ENCODE results near the gene MCRIP1. TPM values are rescaled to one million over a fixed set of nuclear protein-coding genes. Genes with fewer than 3 reads are reported as not detected.

Gene MCRIP1
- total and polyA plus RNA-seq, 2 of the 13 experiments (the other 11 are each of a cell fraction or from before 2014, with no cell fraction given): 79.7 to 84.9 TPM

DNA sequence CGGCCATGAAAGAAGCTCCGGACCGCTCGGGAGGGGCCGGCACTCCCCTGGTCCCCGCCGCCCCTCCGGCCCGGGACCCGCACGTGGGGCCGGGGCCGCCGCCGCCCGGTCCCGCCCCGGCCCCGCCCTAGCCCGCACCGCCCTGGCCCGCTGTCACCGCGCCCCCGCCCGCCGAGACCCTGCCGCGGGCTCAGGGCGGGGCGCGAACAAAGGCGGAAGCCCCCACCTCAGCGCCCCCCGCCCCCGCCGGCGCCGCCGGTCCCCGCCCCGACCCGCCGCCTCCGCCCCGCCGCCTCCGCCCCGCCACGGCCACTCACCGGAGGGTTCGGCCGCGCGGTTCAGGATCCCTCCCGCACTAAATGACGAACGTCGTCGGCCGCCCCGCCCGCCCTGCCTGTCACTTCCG lies 37.9 kb upstream of the MCRIP1 start, which contains the start of gene ARHGDIA:
ARHGDIA (minus strand) TSS at position 357 of the 406 bp plus-strand sequence. CDS start 1,407 bp downstream, outside the sequence.
- peak within 1 kb of the TSS; percentile 100 for H3K9ac ChIP-seq (ENCODE audit: insufficient read depth, low read depth, low read length)
- peak within 1 kb of the TSS; percentile 98 for H3K27ac ChIP-seq (ENCODE audit: extremely low read length, insufficient read depth, low read length)
- peaks cover 34% of the 10 kb centered on the region; the same call in 1 of the 2 replicates for H4K20me1 ChIP-seq (ENCODE audit: insufficient read depth, low read length)
- FAIRE-seq (no peak), DNase-seq (ENCODE audit: low spot score) (no peak), ATAC-seq (peak; percentile 3; the same call in 2 of the 3 replicates)
- H3K27me3 ChIP-seq (ENCODE audit: control insufficient read depth in 1 of 2, insufficient read depth in 2 of 2, low read length in 2 of 2): no peaks in the 10 kb centered on the region
- peak within 1 kb of the TSS; percentile 72 to 92 (median 90) for H3K4me3 ChIP-seq (replicated peaks in 1 of 3; ENCODE audit: insufficient read depth in 1 of 3, low read depth in 2 of 3, low read length in 3 of 3)
- H3K9me3 ChIP-seq (ENCODE audit: low read length): no peaks in the 10 kb centered on the region
- intact Hi-C loops (cut with micrococcal nuclease; ENCODE audit: unreplicated experiment) (loop anchor here (5.0 kb wide), 1 partner anchor 41 kb away; the partner anchor contains the start of gene PCYT2), in situ Hi-C loops (cut with HindIII; ENCODE audit: extremely low pct_ligation_motif_present, low pct_unique_long_range_greater_than_20kb) (no loop called here)
- BruUV-seq (replicated peaks): no TSS peak
- ChIA-PET POLR2A (interaction anchor here (1.0 to 4.3 kb wide), 10 partner anchors 9 to 232 kb away, joined by 3 to 26 read pairs (median 8); partner anchors contain the start of genes ALYREF, ANAPC11, CENPX and DCXR), CTCF (ENCODE audit: low intra/inter-chr PET ratio, low total read pairs) (interaction anchor here (1.4 kb wide), 1 partner anchor 150 kb away, joined by 3 read pairs; no protein-coding TSS in a partner anchor)
- WGBS (ENCODE audit: low lambda C conversion rate): no CpG with 5 or more reads among the region's 64 CpGs
- H2AFZ ChIP-seq (ENCODE audit: low read length): no peak within 1 kb of the TSS
- peaks cover 12 to 18% of the 10 kb centered on the region in 2 experiments for H3K36me3 ChIP-seq (replicated peaks in 1 of 2; ENCODE audit: control insufficient read depth in 1 of 2, insufficient read depth in 2 of 2, low read length in 2 of 2)
- H3K79me2 ChIP-seq (ENCODE audit: insufficient read depth, low read length): peaks cover 24% of the 10 kb centered on the region
- peak within 1 kb of the TSS; percentile 94 for H3K4me2 ChIP-seq (ENCODE audit: low read depth, low read length)
- H3K4me1 ChIP-seq (ENCODE audit: insufficient read depth, low read length): peaks cover 58% of the 10 kb centered on the region
- TF ChIP-seq RXRA (CRISPR knock-in tag; IDR thresholded peaks at IDR 0.05) (no peak), ZFP36L1 (CRISPR knock-in tag; IDR thresholded peaks at IDR 0.05) (no peak), CEBPB (IDR thresholded peaks at IDR 0.05; ENCODE audit: borderline replicate concordance, low read depth, low read length) (no peak), ZKSCAN1 (IDR thresholded peaks at IDR 0.05; ENCODE audit: low read length) (no peak), YEATS4 (CRISPR knock-in tag; IDR thresholded peaks at IDR 0.05; ENCODE audit: borderline replicate concordance) (no peak), ZNF724P (CRISPR knock-in tag; IDR thresholded peaks at IDR 0.05; ENCODE audit: borderline replicate concordance) (no peak), TMF1 (CRISPR knock-in tag; IDR thresholded peaks at IDR 0.05; ENCODE audit: low read depth) (peak; percentile 29; the same call in 1 of the 2 replicates), FOXC1 (CRISPR knock-in tag; IDR thresholded peaks at IDR 0.05; ENCODE audit: borderline replicate concordance) (no peak), EZH2 (conservative IDR thresholded peaks at IDR 0.05; ENCODE audit: low read depth, low read length) (no peak), SIN3A (IDR thresholded peaks at IDR 0.05; ENCODE audit: borderline replicate concordance, low read depth, low read length) (peak; percentile 60; the same call in 1 of the 2 replicates), SETDB1 (CRISPR knock-in tag; IDR thresholded peaks at IDR 0.05; ENCODE audit: borderline replicate concordance) (no peak), FLYWCH1 (CRISPR knock-in tag; IDR thresholded peaks at IDR 0.05) (peak; percentile 31; the same call in 1 of the 2 replicates), ZNF446 (CRISPR knock-in tag; IDR thresholded peaks at IDR 0.05) (no peak), ZBTB3 (CRISPR knock-in tag; IDR thresholded peaks at IDR 0.05; ENCODE audit: borderline replicate concordance, low read depth) (no peak), TBP (CRISPR knock-in tag; IDR thresholded peaks at IDR 0.05) (no peak)
- TF ChIP-seq, protein P1, sequence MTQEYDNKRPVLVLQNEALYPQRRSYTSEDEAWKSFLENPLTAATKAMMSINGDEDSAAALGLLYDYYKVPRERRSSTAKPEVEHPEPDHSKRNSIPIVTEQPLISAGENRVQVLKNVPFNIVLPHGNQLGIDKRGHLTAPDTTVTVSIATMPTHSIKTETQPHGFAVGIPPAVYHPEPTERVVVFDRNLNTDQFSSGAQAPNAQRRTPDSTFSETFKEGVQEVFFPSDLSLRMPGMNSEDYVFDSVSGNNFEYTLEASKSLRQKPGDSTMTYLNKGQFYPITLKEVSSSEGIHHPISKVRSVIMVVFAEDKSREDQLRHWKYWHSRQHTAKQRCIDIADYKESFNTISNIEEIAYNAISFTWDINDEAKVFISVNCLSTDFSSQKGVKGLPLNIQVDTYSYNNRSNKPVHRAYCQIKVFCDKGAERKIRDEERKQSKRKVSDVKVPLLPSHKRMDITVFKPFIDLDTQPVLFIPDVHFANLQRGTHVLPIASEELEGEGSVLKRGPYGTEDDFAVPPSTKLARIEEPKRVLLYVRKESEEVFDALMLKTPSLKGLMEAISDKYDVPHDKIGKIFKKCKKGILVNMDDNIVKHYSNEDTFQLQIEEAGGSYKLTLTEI (CRISPR knock-in tag; conservative IDR thresholded peaks at IDR 0.05): no peak
- TF ChIP-seq, protein P2, sequence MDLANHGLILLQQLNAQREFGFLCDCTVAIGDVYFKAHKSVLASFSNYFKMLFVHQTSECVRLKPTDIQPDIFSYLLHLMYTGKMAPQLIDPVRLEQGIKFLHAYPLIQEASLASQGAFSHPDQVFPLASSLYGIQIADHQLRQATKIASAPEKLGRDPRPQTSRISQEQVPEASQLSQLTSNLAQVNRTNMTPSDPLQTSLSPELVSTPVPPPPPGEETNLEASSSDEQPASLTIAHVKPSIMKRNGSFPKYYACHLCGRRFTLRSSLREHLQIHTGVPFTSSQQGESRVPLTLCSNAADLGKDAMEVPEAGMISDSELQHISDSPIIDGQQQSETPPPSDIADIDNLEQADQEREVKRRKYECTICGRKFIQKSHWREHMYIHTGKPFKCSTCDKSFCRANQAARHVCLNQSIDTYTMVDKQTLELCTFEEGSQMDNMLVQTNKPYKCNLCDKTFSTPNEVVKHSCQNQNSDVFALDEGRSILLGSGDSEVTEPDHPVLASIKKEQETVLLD (CRISPR knock-in tag; IDR thresholded peaks at IDR 0.05; ENCODE audit: low read depth): peak; percentile 96; the same call in 1 of the 2 replicates
- TF ChIP-seq, protein P3, sequence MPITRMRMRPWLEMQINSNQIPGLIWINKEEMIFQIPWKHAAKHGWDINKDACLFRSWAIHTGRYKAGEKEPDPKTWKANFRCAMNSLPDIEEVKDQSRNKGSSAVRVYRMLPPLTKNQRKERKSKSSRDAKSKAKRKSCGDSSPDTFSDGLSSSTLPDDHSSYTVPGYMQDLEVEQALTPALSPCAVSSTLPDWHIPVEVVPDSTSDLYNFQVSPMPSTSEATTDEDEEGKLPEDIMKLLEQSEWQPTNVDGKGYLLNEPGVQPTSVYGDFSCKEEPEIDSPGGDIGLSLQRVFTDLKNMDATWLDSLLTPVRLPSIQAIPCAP (CRISPR knock-in tag; IDR thresholded peaks at IDR 0.05; ENCODE audit: low read depth): no peak
- TF ChIP-seq, protein P4, sequence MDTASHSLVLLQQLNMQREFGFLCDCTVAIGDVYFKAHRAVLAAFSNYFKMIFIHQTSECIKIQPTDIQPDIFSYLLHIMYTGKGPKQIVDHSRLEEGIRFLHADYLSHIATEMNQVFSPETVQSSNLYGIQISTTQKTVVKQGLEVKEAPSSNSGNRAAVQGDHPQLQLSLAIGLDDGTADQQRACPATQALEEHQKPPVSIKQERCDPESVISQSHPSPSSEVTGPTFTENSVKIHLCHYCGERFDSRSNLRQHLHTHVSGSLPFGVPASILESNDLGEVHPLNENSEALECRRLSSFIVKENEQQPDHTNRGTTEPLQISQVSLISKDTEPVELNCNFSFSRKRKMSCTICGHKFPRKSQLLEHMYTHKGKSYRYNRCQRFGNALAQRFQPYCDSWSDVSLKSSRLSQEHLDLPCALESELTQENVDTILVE (CRISPR knock-in tag; IDR thresholded peaks at IDR 0.05): peak; percentile 95; the same call in 1 of the 2 replicates
